Measurements from ENCODE around the gene SAP30BP.

The SAP30BP gene

GRCh38 chr17:75645501-75645888, 21.6 kb upstream of the SAP30BP start:
- TF ChIP-seq POLR2AphosphoS5 (IDR thresholded peaks at IDR 0.05; ENCODE audit: low read depth, low read length) (no peak), TAF1 (IDR thresholded peaks at IDR 0.05; ENCODE audit: borderline replicate concordance, insufficient read depth, low read length) (no peak), SIN3A (IDR thresholded peaks at IDR 0.05; ENCODE audit: borderline replicate concordance, insufficient read depth, low read length) (no peak), REST (IDR thresholded peaks at IDR 0.05; ENCODE audit: insufficient read depth in 1 of 2, low read depth in 2 of 2, low read length in 2 of 2) (no peak), FOXP2 (optimal IDR thresholded peaks at IDR 0.05; ENCODE audit: borderline replicate concordance, extremely low read depth, extremely low read length, insufficient read depth) (no peak)

- TF ChIP-seq REST (IDR thresholded peaks at IDR 0.05; ENCODE audit: insufficient read depth in 1 of 2, low read depth in 2 of 2, low read length in 2 of 2) (no peak), SIN3A (IDR thresholded peaks at IDR 0.05; ENCODE audit: borderline replicate concordance, insufficient read depth, low read length) (no peak), FOXP2 (optimal IDR thresholded peaks at IDR 0.05; ENCODE audit: borderline replicate concordance, extremely low read depth, extremely low read length, insufficient read depth) (no peak), TAF1 (IDR thresholded peaks at IDR 0.05; ENCODE audit: borderline replicate concordance, insufficient read depth, low read length) (no peak), POLR2AphosphoS5 (IDR thresholded peaks at IDR 0.05; ENCODE audit: low read depth, low read length) (no peak)
Measured at GRCh38 chr17:75645889-75646637, 21.1 kb upstream of the SAP30BP start.

DNA sequence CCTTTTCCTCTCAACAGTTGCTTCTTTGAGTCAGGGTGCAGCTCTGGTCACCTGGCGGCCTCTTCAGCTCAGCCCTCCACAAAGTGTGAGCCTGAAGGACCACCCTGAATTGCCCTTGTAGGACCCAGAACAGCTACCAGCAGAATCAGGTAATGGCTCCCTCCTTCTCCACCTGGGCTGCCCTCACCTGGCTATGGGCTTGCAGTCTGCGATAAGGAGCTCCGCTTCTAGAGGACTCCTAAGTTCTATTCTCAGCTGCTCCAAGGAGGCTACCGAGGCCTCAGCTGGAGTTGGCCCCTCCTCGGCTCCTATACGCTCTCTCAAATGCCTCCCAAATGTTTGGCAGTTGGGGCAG, 20.5 kb upstream of the SAP30BP start:
- no peak for TF ChIP-seq FOXP2 (optimal IDR thresholded peaks at IDR 0.05; ENCODE audit: borderline replicate concordance, extremely low read depth, extremely low read length, insufficient read depth)
- TF ChIP-seq POLR2AphosphoS5 (IDR thresholded peaks at IDR 0.05; ENCODE audit: low read depth, low read length) = no peak

DNA sequence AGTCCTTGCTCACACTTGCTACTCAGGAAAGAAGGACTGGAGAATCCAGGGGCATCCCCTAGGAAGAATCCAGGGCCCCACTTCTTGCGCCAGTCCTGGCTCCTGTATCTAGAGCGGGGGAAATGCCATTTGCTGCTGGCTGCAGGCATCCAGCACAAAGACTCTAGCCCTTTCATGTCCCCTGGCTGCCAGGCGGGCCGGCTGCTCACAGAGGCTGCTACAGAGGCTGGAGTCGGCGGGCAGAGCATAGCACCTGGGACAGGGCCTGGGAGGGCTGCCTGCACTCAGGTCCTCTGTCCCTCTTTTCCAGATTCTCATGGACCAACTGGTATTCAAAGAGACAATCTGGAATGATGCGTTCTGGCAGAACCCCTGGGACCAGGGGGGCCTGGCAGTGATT, 20.1 kb upstream of the SAP30BP start:
- TF ChIP-seq FOXP2 (optimal IDR thresholded peaks at IDR 0.05; ENCODE audit: borderline replicate concordance, extremely low read depth, extremely low read length, insufficient read depth) (no peak), POLR2AphosphoS5 (IDR thresholded peaks at IDR 0.05; ENCODE audit: low read depth, low read length) (no peak), TAF1 (IDR thresholded peaks at IDR 0.05; ENCODE audit: borderline replicate concordance, insufficient read depth, low read length) (no peak), REST (IDR thresholded peaks at IDR 0.05; ENCODE audit: insufficient read depth in 1 of 2, low read depth in 2 of 2, low read length in 2 of 2) (no peak), SIN3A (IDR thresholded peaks at IDR 0.05; ENCODE audit: borderline replicate concordance, insufficient read depth, low read length) (no peak)

DNA sequence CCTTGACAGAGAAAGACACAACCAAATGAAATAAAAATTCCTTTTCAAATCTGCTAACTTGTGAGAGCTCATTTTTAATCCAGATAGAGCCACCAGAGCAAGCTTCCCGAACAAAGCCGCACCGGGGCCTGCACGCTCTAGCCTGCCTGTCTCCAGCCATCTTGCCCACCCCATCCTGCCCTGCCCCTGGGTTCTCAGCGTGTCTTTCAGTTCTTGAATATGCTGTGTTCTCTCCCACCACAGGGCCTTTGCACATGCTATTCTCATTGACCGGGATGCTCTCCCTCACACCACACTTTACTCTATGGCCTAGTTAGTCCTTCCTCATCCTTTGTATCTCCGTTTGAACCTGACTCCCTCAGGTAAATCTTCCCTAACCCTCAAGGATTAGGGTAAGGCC, 19.2 kb upstream of the SAP30BP start:
- TF ChIP-seq FOXP2 (optimal IDR thresholded peaks at IDR 0.05; ENCODE audit: borderline replicate concordance, extremely low read depth, extremely low read length, insufficient read depth) = no peak
- no peak for TF ChIP-seq TAF1 (IDR thresholded peaks at IDR 0.05; ENCODE audit: borderline replicate concordance, insufficient read depth, low read length)
- TF ChIP-seq SIN3A (IDR thresholded peaks at IDR 0.05; ENCODE audit: borderline replicate concordance, insufficient read depth, low read length) = no peak
- no peak for TF ChIP-seq REST (IDR thresholded peaks at IDR 0.05; ENCODE audit: insufficient read depth in 1 of 2, low read depth in 2 of 2, low read length in 2 of 2)
- no peak for TF ChIP-seq POLR2AphosphoS5 (IDR thresholded peaks at IDR 0.05; ENCODE audit: low read depth, low read length)

All from PFSK-1 (cell line).